Hematopoietic multipotent progenitor cell (in vitro differentiated cells): Measurements from ENCODE around the gene FNDC3B. TPM values are rescaled to one million over a fixed set of nuclear protein-coding genes. Genes with fewer than 3 reads are reported as not detected.
A peak's percentile ranks its signal among the peaks of the same experiment; 100 is the strongest.

Source experiments
- DNase-seq, 3 donors: peaks; one replicate each; pipeline ENCODE4 v3.0.0-alpha.2; 2011 to 2015; ENCODE audit warnings: low read depth in 2 of 3, low spot score in 2 of 3
- total RNA-seq: library from RNA; depleted of rRNA; stranded (reverse); fragments of >200 nt; gene quantifications from one replicate; pipeline ENCODE4 v1.2.3, GENCODE V29; 2012

FNDC3B gene
- total RNA-seq, 1 donor: 28.0 TPM

DNA sequence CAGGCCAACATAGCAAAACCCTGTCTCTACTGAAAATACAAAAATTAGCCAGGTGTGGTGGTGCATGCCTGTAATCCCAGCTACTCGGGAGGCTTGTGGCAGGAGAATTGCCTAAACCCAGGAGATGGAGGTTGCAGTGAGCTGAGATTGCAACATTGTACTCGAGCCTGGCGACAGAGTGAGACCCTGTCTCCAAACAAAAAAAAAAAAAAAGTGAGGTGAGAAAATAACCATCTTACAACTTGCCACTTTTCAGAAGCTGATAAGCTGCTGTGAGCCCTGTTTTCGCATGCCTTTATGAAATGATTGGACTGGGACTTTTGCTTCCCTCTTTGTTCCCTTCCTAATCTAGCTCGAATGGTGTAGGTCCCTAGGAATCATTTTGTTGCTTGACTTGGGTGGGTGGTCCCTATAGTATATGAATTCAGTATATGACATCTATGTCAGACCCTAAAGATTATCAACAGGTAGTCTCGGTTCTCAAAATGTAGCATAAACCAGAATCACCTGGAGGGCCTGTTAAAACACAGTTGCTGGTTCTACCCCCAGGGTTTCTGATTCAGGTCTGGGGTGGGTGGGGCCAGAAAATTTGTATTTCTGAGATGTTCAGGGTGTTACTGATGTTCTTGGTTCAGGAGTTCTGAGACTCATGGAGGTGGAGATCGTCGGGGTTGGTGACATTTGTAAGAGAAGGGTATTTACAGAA lies 107.9 kb downstream of the FNDC3B start:
- no peak for DNase-seq

DNA sequence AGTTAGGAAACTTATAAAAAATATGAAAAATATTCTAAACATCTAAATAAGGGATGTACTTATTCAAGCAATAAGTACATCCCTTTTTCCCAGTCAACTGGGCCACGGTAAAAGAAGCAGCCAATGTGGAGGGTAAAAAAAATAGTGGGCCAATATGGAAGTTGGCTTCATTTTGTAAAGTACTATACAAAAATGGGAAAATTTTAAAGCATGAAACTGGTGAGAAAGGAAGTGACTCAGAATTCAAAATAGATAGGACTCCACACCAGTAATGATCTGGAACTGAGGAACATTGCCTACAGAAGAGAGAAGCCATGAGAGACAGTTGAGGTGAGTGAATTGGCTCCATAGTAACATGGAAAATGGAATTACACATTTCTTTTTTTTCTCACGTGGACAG lies 108.9 kb downstream of the FNDC3B start:
- DNase-seq: no peak

DNA sequence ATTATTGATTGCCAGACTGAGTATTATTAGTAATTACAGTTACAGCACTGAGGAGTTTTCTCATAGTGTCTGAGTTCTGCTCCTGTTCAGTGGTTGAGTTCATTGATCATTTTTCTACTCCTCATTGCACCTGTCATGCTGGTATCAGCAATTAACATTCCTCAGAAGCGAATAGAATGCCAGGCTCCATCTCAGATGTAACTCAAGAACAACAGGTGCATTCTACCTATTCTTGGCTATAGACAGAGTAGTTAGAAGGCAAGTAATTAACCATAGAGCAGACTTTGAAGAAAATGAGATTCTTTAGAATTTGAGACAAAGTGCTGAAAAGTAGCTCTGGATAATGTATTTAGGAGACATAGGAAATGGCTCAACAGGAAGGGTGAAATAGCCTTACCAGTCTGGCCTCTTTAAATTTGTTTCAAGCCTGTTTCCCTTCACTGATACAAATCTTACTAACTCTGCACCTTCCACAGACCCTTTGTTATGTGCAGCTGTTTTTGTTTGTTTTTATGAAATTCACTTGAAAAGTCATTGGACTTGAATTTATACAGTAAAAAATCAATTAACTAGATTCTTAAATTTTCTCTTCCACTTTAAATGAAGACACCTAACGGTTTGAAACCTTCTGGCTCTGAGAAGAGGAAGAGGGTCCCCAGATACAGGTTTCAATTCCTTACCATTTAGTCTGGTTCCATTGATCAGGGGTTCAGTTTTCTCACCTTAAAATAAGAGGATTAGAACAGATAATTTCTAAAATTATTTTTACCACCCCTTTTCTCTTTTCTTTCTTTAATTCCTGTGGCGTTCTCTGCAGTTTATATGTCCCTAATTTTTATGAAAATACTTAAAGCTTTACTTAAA lies 109.6 kb downstream of the FNDC3B start:
- no peak for DNase-seq

DNA sequence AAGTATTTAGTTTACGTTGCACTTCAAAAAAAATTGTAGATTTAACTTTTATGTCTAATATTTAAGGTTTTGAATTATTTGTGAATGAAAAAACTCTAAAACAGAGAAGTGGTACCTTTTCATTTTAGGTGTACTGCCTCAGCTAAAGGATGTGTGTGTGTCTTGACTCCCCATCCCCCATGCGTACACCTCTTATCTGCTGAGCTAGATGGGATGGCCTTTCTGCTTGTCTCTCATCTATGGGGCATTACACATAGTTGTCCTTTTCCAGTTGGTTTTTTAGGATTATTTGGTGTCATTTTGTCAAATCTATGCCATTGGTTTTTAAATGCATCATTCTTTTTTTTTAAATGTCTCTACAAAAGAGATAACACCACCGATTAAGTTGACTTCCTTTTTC lies 110.9 kb downstream of the FNDC3B start:
- no peak for DNase-seq

DNA sequence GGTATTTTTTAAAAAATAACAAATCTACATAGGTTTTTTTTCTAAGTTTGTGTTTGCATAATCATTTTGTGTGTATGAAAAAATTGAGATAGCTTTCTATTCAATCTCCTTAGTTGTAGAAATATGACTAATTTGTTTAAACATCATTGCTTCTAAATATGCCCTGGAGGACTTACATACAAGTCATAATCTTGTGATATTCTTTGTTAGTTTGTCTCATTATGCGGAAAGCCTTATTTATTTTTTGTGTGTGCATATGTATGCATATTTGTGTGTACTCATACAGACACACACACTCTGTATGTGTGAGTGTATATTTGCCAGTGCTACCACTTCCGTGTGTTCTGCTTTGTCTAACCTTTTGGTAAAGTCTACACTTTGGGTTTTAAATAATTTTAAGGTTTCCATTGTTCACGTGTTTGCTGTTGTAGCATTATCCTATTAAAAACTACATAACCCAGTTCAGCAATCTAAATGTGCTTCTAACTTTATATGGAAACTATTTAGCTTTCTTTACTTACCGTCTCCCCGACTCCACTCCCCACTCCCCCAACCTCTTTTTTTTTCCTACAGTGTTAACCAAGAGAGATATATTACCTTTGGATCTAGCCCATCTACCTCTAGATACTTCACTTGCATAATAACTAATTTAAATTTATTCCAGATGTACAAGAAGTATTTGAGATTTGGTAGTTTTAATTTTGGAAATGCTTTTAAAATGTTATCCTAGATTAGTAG lies 111.7 kb downstream of the FNDC3B start:
- DNase-seq: no peak

DNA sequence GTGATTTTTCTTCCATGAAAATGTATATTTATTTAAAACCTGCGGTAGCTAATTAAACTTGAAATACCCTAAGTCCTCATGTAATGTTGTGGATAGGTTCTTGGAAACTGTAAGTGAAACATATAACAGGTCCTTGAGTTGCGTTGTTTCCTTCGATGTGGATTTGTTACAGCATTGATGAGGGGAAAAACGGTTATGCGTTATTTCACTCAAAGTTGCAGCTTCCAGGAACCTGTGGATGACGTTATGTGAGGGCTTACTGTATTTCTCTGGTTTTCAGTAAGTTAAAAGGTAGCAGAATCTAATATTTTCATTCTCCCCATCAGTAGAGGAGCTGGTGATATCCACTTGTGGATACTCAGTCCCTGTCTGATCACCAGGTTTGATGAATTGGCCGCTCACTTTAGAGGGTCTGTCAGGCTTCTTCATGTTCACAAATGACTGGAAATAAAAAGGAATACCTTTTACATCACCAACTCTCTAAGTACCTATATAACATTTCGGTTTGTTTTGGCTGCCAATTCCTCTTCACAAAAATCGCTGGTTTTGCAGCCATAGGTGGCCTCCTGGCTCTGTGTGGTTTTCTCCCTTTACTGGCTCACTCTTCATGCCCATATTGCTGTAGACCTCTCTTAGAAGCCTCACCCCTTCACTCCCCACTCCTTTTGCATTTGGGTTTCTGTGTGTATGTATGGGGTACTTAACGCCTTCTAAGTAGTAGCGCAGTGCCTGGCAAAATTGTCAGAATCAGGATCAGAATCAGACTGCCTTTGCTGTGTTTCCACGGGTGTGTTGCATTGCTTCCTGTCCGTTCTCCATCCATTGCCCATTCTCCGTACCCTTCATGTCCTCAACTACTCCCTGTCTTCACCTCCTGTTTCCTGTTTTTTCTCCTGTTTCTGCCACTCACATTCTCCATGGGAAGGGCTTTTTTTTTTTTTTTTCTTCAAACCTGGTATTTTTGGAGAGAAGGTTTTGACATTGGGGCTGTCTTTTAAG lies 112.6 kb downstream of the FNDC3B start:
- no peak for DNase-seq

DNA sequence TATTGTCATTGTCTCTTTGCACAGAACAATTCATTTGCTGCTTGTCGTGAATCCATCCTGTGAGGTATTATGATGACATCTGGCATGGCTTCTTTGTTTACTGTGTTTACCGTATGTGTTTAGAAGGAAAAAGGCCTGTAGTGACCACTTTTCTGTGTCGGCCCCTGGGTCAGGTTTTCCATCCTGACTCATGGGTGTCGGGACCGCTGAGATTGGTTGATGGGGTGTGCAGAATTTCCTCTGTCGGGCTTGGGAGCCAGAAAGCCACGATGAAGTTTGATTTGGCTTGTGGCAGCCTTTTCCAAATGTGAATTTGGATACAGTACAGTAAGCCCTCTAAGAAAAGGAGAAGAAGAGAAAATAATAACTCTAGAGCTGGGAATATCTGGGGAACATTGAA lies 113.5 kb downstream of the FNDC3B start:
- no peak for DNase-seq

DNA sequence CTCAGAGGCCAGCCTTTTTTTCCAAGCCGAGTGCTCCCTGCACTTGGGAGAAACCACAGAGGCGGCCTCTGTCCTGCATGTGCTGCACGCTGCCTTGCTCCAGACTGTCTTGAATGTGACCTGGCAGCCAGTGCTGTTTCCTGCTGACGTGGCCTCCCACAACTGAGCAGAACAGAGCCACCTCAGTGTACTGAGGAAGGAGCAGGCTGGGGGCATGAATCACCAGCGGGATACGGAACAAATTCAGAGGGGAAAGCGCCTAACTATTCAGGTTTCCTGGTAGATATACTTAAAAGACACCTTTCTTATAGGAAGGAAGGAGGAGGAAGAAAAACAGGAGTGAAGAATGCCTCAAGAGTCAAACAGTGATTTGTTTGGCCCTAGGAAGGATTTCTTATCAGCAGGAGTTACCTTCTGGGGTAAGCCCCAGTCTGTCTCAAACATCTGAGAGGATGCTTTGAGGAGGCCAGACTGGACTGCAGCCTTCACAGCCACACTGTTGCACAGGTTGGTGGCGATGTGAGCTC lies 114.0 kb downstream of the FNDC3B start:
- DNase-seq: peak in 2 of 3 donors; percentile 60 to 79

DNA sequence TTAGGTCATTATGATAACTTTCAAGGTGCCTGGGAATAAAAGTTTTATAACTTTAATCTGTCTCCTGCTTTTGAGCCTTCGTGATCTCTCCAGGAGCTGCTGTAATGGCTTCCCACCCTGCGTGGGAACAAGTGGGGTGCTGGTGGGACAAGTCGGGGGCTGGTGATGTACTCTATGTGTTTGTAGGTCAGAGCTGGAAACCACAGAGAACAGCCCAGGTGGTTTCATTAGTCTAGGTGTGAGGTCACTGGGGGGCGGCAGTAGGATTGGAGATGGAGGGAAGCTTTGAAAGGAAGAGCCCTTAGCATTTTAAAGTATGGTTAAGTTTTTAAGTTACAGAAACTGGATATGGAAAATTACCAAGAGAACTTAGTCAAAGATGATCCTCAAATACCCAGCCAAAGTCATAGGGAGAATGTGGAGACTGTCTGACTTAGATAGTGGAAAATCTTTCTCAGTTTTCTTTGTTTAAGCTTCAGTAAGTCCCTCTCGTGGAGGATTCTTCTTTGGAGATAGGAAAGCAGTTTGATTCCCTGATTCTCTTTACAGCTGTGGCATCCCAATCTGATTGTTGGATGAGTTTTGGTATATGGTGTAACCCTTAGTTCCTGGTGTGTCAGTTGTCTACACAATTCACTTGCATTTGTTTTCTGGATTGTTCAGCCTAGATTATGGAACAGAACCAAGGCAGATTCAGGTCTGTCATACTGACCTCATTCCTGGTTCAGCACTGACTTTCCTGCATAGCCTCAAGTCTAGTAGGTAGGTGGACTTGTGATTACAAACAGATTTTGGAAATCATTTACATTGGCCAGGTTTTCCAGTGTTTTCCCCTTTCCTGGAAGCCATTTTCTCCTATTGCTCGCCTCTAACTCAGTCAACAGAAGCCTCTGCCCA lies 115.6 kb downstream of the FNDC3B start:
- no peak for DNase-seq

DNA sequence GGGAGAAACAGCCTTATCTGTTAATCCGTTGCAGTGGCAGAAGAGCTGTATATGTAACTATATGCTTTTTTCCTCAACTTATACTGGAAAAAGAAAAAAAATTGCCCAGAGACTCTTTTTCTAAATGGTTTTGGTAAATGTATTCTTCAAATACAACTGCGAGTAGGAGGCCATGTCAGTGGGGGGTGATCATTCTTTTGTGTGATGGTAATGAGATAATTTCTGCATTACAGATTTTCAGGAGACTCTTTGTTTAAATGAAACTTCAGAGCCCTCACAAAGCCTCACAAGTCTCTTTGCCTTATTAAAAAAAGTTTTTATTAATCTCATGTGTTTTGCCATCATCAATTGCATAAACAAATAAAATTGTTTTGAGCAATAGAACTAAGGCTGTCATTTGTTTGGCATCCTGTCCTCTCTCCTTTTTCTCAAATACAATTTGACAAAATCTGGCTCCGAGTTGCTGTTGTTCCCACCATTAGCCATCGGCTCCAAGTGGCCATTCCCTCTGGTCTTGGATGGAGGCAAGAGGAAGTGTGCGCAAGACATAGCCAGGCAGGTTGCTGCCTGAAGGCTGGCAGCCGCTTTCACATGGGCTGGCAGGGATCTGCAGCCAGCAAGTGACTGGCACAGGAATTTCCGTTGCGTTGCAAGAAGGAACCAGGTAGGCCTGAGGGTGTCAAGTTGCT lies 116.7 kb downstream of the FNDC3B start:
- no peak for DNase-seq

DNA sequence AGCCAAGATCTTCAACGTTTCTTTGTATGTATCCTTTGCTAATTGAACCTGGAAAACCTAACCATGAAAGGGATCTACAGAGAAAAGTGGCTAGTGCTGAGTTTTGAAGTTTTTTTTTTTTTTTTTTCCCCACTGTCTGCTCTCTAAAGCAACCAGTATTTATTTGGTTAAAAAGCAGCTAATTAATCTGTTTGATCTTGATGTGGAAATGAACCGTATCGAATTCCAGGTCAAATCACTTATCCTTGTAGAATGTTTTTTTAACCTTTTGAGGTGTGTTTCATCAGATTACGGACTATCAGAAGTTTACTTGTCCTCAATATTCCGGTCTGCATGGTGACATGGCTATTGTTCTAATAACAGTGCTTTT lies 117.2 kb downstream of the FNDC3B start:
- no peak for DNase-seq

DNA sequence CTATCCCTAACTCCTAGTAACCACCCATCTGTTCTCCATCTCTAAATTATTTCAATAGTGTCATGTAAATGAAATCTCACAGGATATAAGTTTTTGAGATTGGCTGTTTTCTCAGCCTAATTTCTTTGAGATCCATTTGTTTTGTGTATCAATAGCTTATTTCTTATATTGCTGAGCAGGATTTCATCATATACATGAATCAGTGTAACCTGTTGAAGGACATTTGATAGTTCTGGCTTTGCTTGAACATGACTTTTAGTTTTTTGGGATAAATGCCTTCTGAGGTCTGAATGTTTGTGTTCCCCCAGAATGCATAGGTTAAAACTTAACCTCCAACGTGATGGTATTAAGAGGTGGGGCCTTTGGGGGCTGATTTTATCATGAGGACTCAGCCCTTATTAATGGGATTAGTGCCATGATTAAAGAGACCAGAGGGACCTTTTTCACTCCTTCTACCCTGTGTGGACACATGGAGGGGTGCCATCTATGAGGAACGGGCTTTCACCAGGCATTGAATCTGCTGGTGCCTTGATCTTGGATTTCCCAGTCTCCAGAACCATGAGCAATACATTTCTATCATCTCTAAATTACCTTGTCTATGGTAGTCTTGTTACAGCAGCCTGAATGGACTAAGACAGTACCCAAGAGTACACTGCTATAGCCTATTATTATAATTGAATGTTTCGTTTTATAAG lies 118.3 kb downstream of the FNDC3B start:
- no peak for DNase-seq

DNA sequence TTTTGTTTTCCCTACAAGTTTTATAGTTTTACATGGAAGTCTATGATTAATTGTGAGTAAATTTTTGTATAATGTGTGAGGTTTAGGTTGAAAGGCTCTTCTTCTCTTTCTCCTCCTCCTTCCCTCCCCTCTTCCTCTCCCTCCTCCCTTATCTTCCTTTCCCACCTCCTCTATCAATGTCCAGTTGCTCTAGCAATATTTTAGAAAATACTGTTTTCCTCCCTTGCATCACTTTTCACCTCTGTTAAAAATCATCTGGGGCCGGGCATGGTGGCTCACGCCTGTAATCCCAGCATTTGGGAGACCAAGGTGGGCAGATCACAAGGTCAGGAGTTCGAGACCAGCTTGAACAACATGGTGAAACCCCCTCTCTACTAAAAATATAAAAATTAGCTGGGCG lies 119.4 kb downstream of the FNDC3B start:
- no peak for DNase-seq

DNA sequence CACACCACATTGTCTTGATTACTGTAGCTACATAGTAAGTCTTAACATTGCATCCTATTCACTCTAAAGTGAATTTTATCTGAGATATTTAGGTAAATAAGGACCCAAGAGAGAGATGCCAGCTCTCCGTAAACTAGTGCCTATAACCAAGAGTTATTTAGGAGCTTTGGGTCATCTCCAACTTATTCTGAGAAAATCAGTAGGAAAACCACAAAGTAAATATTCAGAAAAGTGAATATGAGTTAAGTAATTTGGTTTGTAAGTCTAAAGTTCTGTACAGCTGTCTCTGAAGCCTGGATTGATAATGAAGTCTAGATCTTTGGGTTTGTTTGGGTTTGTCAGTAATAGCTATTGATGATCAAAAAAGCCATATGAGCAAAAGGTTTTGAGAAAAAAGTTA lies 120.0 kb downstream of the FNDC3B start:
- no peak for DNase-seq

DNA sequence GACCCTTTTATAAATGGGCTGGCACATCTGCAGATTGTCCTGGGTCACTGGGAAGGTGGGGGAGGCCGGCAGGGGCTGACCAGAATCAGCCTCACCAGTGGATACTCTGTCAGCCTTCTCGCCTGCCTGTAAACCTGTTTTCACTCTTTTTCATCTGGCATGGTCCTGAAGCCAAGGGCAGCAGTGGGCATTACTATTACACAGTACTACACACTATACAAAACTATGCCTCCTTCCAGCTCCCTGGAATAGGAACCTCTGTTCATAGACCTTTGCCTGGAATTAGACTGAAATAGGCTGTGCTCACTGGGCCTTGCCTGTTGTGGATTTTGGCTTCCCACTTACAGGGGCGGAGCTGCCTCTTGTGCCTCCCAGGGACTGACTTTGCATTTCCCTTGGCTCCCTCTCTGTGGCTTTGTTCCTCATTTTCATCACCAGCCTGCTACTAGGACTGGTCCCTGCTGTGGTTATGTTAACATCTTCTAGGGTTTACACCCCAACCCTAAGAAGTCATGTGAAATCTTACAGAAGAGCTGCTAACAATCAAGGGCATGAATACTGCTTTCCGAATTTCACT lies 120.7 kb downstream of the FNDC3B start:
- peak in 2 of 3 donors; percentile 35 to 59 for DNase-seq

DNA sequence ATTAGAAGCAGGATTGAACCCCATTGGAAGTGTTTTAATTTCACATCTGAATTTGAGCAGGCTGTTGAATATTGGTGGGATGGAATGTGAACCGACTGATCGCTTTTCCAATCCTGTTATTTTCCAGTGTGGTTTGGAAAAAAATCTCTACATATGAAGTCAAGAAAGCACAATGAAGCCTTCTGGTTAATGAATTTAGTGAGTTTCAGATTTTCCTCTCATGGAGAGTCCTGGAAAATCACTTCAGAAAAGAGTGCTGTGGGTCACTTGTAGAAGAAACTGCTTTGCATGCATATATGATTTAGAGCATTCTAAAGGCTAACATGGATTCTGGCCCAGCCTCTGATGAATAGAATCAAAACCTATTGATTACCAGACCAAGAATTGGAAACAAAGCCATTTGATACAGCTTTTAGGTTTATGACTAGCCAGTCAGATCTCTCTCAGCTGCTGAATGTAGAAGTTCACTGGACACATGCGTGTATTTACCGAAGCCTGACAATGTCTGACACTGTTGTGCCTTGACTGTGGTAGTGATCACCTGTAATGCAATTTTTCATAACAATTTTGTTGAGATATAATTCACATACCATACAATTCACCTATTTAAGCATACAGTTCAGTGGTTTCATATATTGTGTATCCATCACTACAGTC lies 121.9 kb downstream of the FNDC3B start:
- no peak for DNase-seq

DNA sequence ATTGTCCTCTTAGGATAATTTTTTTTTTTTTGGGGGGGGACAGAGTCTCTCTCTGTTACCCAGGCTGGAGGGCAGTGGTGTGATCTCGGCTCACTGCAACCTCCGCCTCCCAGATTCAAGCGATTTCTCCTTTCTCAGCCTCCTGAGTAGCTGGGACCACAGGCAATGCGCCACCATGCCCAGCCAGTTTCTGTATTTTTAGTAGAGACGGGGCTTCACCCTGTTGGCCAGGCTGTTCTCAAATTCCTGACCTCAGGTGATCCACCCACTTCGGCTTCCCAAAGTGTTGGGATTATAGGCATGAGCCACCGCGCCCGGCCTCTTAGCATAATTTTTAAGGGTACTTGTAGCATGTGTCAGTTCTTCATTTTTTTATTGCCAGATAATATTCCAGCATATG lies 122.6 kb downstream of the FNDC3B start:
- no peak for DNase-seq
